AG04449 (cell line): Measurements from ENCODE around the gene MPZL2.
A peak's percentile ranks its signal among the peaks of the same experiment; 100 is the strongest.

Experiments used
- CTCF ChIA-PET: fragments of 350-600 bp; formaldehyde crosslinking; extraction: SDS; loops from one replicate; lab custom pipeline; 2021; ENCODE audit warnings: antibody characterized with exemption; lab: Yijun Ruan, JAX
- POLR2A ChIA-PET: fragments of 400-600, 350-600 bp; formaldehyde crosslinking; extraction: SDS; loops from one replicate; lab custom pipeline; 2020; ENCODE audit warnings: antibody characterized with exemption, inconsistent platforms; lab: Yijun Ruan, JAX
- DNase-seq: peaks from one replicate; pipeline ENCODE4 v3.0.0-alpha.2; 2010; ENCODE audit warnings: low read depth, low spot score
- H3K4me3 ChIP-seq: 2 replicates; pipeline ENCODE4 v1.5.1; 2011; ENCODE audit warnings: low read depth, mild to moderate bottlenecking, control low read depth, low read length
- TF ChIP-seq, protein P1 (sequence below): IDR thresholded peaks from one replicate; pipeline ENCODE4 v1.5.1; 2011; ENCODE audit warnings: mild to moderate bottlenecking, moderate library complexity, low read length, control low read depth, inconsistent platforms; ENCODE audit not compliant: insufficient read depth; ENCODE audit errors: missing control alignments

Gene MPZL2

DNA sequence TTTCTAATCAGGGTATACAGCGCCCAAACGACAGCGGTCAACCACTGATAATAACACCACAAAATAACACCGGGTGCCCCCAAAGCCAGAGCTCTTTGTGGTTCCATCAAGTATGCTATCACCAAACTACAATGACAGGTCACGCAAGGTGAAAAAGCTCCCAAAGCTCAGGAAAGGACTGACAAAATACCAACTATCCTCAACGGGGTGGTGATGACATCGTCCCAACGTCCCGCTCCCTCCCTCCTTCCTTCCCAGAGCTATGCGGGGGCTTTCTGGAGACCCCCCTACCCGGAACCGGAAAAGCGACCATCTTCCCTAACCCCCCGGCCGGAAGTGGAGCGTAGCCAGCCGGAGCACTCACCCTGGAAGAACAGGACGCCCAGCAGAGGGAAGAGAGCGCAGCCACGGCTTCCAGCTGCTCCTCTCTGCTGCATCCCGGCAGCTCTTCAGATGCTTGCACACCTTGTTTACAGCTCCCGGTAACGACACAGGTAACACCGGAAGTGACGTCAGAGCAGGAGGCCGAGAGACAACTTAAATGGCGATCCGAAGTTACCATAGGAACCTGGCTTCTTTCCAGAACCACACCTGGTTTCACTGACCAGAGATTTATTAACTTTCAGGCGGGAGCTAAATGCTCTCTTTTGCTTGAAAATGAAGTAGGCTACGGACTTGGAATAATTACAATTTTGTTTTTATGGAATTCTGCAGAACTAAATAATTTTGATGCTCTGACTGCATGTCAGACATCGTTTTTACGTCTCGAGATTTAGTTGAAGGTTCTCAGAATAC is 12.0 kb downstream of the MPZL2 start, which contains the start of gene MPZL3:
Gene MPZL3, minus strand, starts transcription at position 508 of the 795 bp plus-strand sequence. Its CDS starts 71 bp downstream, at position 437.
- ChIA-PET POLR2A (no interaction called here), CTCF (interaction anchor here (1.5 kb wide), 1 partner anchor 53 kb away, joined by 7 read pairs; no protein-coding TSS in a partner anchor)
- H3K4me3 ChIP-seq: peak within 1 kb of the TSS; percentile 83
- DNase-seq: no peak
- TF ChIP-seq, protein P1, sequence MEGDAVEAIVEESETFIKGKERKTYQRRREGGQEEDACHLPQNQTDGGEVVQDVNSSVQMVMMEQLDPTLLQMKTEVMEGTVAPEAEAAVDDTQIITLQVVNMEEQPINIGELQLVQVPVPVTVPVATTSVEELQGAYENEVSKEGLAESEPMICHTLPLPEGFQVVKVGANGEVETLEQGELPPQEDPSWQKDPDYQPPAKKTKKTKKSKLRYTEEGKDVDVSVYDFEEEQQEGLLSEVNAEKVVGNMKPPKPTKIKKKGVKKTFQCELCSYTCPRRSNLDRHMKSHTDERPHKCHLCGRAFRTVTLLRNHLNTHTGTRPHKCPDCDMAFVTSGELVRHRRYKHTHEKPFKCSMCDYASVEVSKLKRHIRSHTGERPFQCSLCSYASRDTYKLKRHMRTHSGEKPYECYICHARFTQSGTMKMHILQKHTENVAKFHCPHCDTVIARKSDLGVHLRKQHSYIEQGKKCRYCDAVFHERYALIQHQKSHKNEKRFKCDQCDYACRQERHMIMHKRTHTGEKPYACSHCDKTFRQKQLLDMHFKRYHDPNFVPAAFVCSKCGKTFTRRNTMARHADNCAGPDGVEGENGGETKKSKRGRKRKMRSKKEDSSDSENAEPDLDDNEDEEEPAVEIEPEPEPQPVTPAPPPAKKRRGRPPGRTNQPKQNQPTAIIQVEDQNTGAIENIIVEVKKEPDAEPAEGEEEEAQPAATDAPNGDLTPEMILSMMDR: no peak

DNA sequence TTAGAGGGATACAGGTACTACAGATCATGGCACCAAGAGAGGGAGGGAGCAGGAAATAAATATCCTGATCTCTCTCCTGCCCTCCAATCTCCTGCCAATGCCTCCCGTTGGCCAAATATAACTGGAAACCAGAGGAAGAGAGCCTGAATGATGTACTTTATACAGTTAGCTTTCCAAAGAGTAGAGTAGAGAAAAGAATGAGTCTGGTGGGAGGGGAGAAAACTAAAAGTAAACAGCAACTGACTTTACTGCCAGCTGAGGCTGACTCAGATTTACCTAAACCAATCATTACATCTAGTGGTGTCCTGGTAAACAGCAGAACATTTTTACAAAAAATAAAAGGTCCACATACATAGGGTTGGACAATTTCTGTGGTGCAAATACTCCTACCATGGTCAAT is 17.1 kb downstream of the MPZL2 start:
- ChIA-PET CTCF (no interaction called here), POLR2A (no interaction called here)
- TF ChIP-seq, protein P1: no peak
- no peak for DNase-seq
- H3K4me3 ChIP-seq: no peak overlapping the region

DNA sequence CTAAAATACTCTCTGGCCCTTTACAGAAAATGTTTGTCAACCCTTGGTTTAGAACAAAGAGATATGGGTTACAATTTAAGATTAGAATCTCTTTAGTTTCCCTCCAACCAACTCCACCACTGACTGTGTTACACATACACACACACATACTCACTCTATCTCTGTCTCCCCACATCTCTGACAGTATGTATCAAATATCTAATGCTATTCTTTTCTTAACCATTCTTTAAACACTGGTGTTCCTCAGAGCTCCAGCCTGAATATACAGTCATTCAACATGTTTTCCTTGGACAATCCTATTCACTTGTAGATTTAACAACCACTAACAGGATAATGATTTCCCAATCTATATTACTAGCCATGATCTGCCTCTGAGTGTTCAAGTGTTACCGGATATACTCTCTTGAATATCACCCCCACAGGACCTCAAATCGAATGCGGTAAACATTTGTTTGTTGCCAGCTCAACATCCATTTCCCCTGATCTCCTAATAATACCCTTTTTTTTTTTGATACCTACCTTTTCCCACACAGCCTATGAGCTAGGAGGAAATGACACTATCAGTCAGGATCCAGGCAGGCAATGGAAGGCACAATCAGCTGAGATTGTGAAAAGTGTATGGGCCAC is 18.0 kb downstream of the MPZL2 start:
- no peak for DNase-seq
- no peak overlapping the region for H3K4me3 ChIP-seq
- CTCF ChIA-PET: no interaction called here
- TF ChIP-seq, protein P1: no peak
- POLR2A ChIA-PET: no interaction called here

DNA sequence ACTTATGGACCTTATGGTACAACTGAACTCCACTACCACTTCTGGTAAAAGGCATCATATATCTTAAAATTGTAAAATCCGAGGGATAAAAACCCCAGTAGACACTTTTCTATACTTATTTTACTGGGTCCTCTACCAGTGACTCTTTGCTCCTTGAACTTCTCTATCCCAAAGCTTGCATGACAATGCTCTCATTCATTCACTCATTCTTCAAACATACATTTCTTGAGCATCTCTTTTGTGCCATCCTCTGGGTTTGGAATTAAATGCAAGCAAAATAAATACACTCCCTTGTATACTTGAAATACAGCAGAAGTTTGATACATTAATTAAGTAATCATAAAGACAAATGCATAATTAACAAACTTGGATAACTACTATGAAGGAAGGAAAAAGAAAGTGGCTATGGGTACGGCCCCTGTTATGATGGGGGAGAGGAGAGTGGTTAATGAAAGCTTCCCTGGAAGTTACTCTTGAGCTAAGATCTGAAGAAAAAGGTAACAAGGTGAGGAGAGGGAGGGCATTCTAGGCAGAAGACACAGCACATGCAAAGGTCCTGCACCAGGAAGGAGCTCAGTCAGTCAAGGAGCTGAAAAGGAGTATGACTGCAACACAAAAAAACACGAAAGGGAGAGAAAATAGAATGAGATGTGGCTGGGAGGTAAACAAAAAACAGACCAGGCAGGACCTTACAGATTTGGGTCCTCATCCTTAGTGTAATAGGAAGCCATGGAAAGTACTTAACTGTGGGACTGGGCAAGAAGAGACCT is 19.9 kb downstream of the MPZL2 start:
- H3K4me3 ChIP-seq: no peak overlapping the region
- TF ChIP-seq, protein P1: no peak
- POLR2A ChIA-PET: no interaction called here
- no peak for DNase-seq
- CTCF ChIA-PET: no interaction called here

DNA sequence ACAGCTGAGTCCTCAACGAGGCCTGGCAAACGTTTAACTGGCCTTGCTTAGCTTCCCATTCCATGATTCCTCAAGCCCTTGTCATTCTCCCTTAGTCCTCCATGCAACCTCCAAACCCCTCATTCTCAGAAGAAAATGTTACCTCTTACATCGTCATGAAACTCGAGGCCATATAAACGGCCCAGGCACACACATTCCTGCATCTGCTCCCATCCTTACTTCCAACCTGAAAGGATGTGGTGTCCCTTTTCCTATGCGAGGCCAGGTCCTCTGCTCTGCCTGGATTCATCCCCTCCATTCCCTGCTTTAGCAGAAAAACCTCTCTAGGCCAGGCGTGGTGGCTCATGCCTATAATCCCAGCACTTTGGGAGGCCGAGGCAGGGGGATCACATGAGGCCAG is 20.9 kb downstream of the MPZL2 start:
- TF ChIP-seq, protein P1: no peak
- POLR2A ChIA-PET: no interaction called here
- no peak for DNase-seq
- CTCF ChIA-PET: no interaction called here
- no peak overlapping the region for H3K4me3 ChIP-seq

DNA sequence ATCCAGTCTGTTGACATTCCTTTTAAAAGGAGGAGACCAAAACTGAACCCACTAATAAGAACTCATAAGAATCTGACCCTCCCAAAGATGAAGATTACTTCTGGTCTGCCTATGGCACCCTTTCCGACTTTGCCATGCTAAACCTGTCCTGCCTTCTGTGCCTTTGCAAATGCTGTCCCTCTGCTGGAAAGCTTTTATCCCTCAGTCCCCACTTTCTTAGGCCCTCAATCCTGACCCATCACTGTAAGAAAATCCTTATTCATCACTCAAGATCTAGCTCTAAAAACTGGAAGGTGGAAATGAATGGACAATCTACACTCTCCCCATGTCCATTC is 22.4 kb downstream of the MPZL2 start:
- no peak overlapping the region for H3K4me3 ChIP-seq
- TF ChIP-seq, protein P1: no peak
- CTCF ChIA-PET: interaction anchor here (0.6 kb wide), 1 partner anchor 33 kb away, joined by 3 read pairs; no protein-coding TSS in a partner anchor
- POLR2A ChIA-PET: no interaction called here
- no peak for DNase-seq
